ENCODE results near the gene SORBS1.

SORBS1 gene

GRCh38 chr10:95561177-95561863 lies at the start of gene SORBS1:
Gene SORBS1 (minus strand): TSS chr10:95561371. CDS start chr10:95441135, 120,236 bp downstream.
- peaks cover 24% of the 10 kb centered on the region for H3K27me3 Mint-ChIP-seq
- H3K4me3 Mint-ChIP-seq, result peak within 1 kb of the TSS; percentile 98
- H3K4me1 Mint-ChIP-seq (ENCODE audit: low read depth), result peaks cover 8% of the 10 kb centered on the region
- H3K36me3 Mint-ChIP-seq (ENCODE audit: low read depth), result no peaks in the 10 kb centered on the region
- peak within 1 kb of the TSS; percentile 81 for H3K27ac Mint-ChIP-seq
- H3K9me3 Mint-ChIP-seq, result no peaks in the 10 kb centered on the region

- Mint-ChIP-seq H3K9me3 (no peaks in the 10 kb centered on the region), H3K4me3 (no peak overlapping the region), H3K27ac (no peak overlapping the region), H3K36me3 (ENCODE audit: low read depth) (peaks cover 86% of the 10 kb centered on the region), H3K27me3 (no peaks in the 10 kb centered on the region), H3K4me1 (ENCODE audit: low read depth) (no peaks in the 10 kb centered on the region)
Observed at GRCh38 chr10:95610727-95611126, 49.6 kb upstream of the SORBS1 start.

- H3K36me3 Mint-ChIP-seq (ENCODE audit: low read depth), result peaks cover 56% of the 10 kb centered on the region
- H3K9me3 Mint-ChIP-seq, result no peaks in the 10 kb centered on the region
- no peaks in the 10 kb centered on the region for H3K27me3 Mint-ChIP-seq
- no peak overlapping the region for H3K4me3 Mint-ChIP-seq
- no peak overlapping the region for H3K27ac Mint-ChIP-seq
- no peaks in the 10 kb centered on the region for H3K4me1 Mint-ChIP-seq (ENCODE audit: low read depth)
Observed at GRCh38 chr10:95606922-95607321, 45.8 kb upstream of the SORBS1 start.

GRCh38 chr10:95605163-95605562 lies 44.0 kb upstream of the SORBS1 start:
- peaks cover 41% of the 10 kb centered on the region for H3K36me3 Mint-ChIP-seq (ENCODE audit: low read depth)
- H3K9me3 Mint-ChIP-seq, result no peaks in the 10 kb centered on the region
- no peak overlapping the region for H3K27ac Mint-ChIP-seq
- no peak overlapping the region for H3K4me3 Mint-ChIP-seq
- H3K27me3 Mint-ChIP-seq, result no peaks in the 10 kb centered on the region
- H3K4me1 Mint-ChIP-seq (ENCODE audit: low read depth), result no peaks in the 10 kb centered on the region

- peaks cover 36% of the 10 kb centered on the region for H3K36me3 Mint-ChIP-seq (ENCODE audit: low read depth)
- H3K27me3 Mint-ChIP-seq, result no peaks in the 10 kb centered on the region
- no peak overlapping the region for H3K27ac Mint-ChIP-seq
- no peak overlapping the region for H3K4me3 Mint-ChIP-seq
- H3K4me1 Mint-ChIP-seq (ENCODE audit: low read depth), result no peaks in the 10 kb centered on the region
- H3K9me3 Mint-ChIP-seq, result no peaks in the 10 kb centered on the region
Observed at GRCh38 chr10:95604630-95605029, 43.5 kb upstream of the SORBS1 start.

- Mint-ChIP-seq H3K4me1 (ENCODE audit: low read depth) (no peaks in the 10 kb centered on the region), H3K9me3 (no peaks in the 10 kb centered on the region), H3K36me3 (ENCODE audit: low read depth) (peaks cover 21% of the 10 kb centered on the region), H3K27me3 (no peaks in the 10 kb centered on the region), H3K4me3 (no peak overlapping the region), H3K27ac (no peak overlapping the region)
Observed at GRCh38 chr10:95602382-95602781, 41.2 kb upstream of the SORBS1 start.

- Mint-ChIP-seq H3K27ac (no peak overlapping the region), H3K4me3 (no peak overlapping the region), H3K9me3 (no peaks in the 10 kb centered on the region), H3K4me1 (ENCODE audit: low read depth) (no peaks in the 10 kb centered on the region), H3K36me3 (ENCODE audit: low read depth) (peaks cover 13% of the 10 kb centered on the region), H3K27me3 (peaks cover 5% of the 10 kb centered on the region)
Observed at GRCh38 chr10:95601116-95601719, 40.0 kb upstream of the SORBS1 start.

GRCh38 chr10:95600158-95600557 lies 39.0 kb upstream of the SORBS1 start:
- Mint-ChIP-seq H3K36me3 (ENCODE audit: low read depth) (peaks cover 3% of the 10 kb centered on the region), H3K27ac (no peak overlapping the region), H3K27me3 (peaks cover 8% of the 10 kb centered on the region)

GRCh38 chr10:95597788-95598187 lies 36.6 kb upstream of the SORBS1 start:
- H3K27me3 Mint-ChIP-seq, result peaks cover 8% of the 10 kb centered on the region
- no peaks in the 10 kb centered on the region for H3K4me1 Mint-ChIP-seq (ENCODE audit: low read depth)
- H3K27ac Mint-ChIP-seq, result no peak overlapping the region
- H3K4me3 Mint-ChIP-seq, result no peak overlapping the region
- no peaks in the 10 kb centered on the region for H3K9me3 Mint-ChIP-seq
- H3K36me3 Mint-ChIP-seq (ENCODE audit: low read depth), result no peaks in the 10 kb centered on the region

More at GRCh38 chr10:95600158-95600557, 39.0 kb upstream of the SORBS1 start:
- Mint-ChIP-seq H3K4me1 (ENCODE audit: low read depth) (no peaks in the 10 kb centered on the region), H3K4me3 (no peak overlapping the region), H3K9me3 (no peaks in the 10 kb centered on the region)

GRCh38 chr10:95588025-95588424 lies 26.9 kb upstream of the SORBS1 start:
- H3K27me3 Mint-ChIP-seq, result peaks cover 20% of the 10 kb centered on the region
- H3K27ac Mint-ChIP-seq, result no peak overlapping the region
- H3K4me3 Mint-ChIP-seq, result no peak overlapping the region
- H3K9me3 Mint-ChIP-seq, result no peaks in the 10 kb centered on the region
- H3K36me3 Mint-ChIP-seq (ENCODE audit: low read depth), result no peaks in the 10 kb centered on the region
- no peaks in the 10 kb centered on the region for H3K4me1 Mint-ChIP-seq (ENCODE audit: low read depth)

- Mint-ChIP-seq H3K36me3 (ENCODE audit: low read depth) (no peaks in the 10 kb centered on the region), H3K4me3 (no peak overlapping the region), H3K27me3 (peaks cover 30% of the 10 kb centered on the region), H3K27ac (no peak overlapping the region), H3K4me1 (ENCODE audit: low read depth) (no peaks in the 10 kb centered on the region), H3K9me3 (no peaks in the 10 kb centered on the region)
Observed at GRCh38 chr10:95579835-95580535, 18.8 kb upstream of the SORBS1 start.

GRCh38 chr10:95579292-95579691 lies 18.1 kb upstream of the SORBS1 start:
- Mint-ChIP-seq H3K27me3 (peaks cover 27% of the 10 kb centered on the region), H3K27ac (no peak overlapping the region), H3K9me3 (no peaks in the 10 kb centered on the region), H3K4me1 (ENCODE audit: low read depth) (no peaks in the 10 kb centered on the region), H3K36me3 (ENCODE audit: low read depth) (no peaks in the 10 kb centered on the region), H3K4me3 (no peak overlapping the region)

- H3K4me1 Mint-ChIP-seq (ENCODE audit: low read depth), result no peaks in the 10 kb centered on the region
- no peaks in the 10 kb centered on the region for H3K9me3 Mint-ChIP-seq
- H3K4me3 Mint-ChIP-seq, result no peak overlapping the region
- H3K27me3 Mint-ChIP-seq, result peaks cover 30% of the 10 kb centered on the region
- no peaks in the 10 kb centered on the region for H3K36me3 Mint-ChIP-seq (ENCODE audit: low read depth)
- no peak overlapping the region for H3K27ac Mint-ChIP-seq
Observed at GRCh38 chr10:95578619-95579018, 17.4 kb upstream of the SORBS1 start.

GRCh38 chr10:95574649-95575365 lies 13.6 kb upstream of the SORBS1 start:
- H3K36me3 Mint-ChIP-seq (ENCODE audit: low read depth), result no peaks in the 10 kb centered on the region
- H3K4me3 Mint-ChIP-seq, result no peak overlapping the region
- H3K4me1 Mint-ChIP-seq (ENCODE audit: low read depth), result no peaks in the 10 kb centered on the region
- no peaks in the 10 kb centered on the region for H3K9me3 Mint-ChIP-seq
- H3K27me3 Mint-ChIP-seq, result peaks cover 11% of the 10 kb centered on the region
- H3K27ac Mint-ChIP-seq, result no peak overlapping the region

Measured in stimulated activated naive CD8-positive, alpha-beta T cell treated with anti-CD3 and anti-CD28 coated beads, Interleukin-15, Interleukin-2, amounts not matched to agents 100 ng/mL and 50 ng/mL, for 24 hours (primary cell).